HEK293 (cell line): ENCODE measurements around the gene CPA2.

ENCODE experiments used
- KLF9 ChIP-seq: fragments of 450-650 bp; formaldehyde crosslinking; IDR thresholded peaks from 2 replicates; pipeline ENCODE4 v1.5.1; 2016; ENCODE audit warnings: missing biosample characterization, missing genetic modification characterization, low read depth
- ZFHX2 ChIP-seq: fragments of 450-650 bp; formaldehyde crosslinking; conservative IDR thresholded peaks from 2 replicates; pipeline ENCODE4 v1.5.1; 2016; ENCODE audit warnings: missing biosample characterization, missing genetic modification characterization
- ZNF211 ChIP-seq: fragments of 450-650 bp; formaldehyde crosslinking; IDR thresholded peaks from 2 replicates; pipeline ENCODE4 v1.5.1; 2016; ENCODE audit warnings: low read depth, missing biosample characterization, missing genetic modification characterization
- ZNF292 ChIP-seq: fragments of 450-650 bp; formaldehyde crosslinking; IDR thresholded peaks from 2 replicates; pipeline ENCODE4 v1.5.1; 2016; ENCODE audit warnings: low read depth, missing biosample characterization, missing genetic modification characterization, borderline replicate concordance
- ZNF48 ChIP-seq: fragments of 450-650 bp; formaldehyde crosslinking; IDR thresholded peaks from 2 replicates; pipeline ENCODE4 v1.5.1; 2016; ENCODE audit warnings: missing biosample characterization, missing genetic modification characterization
- ZNF549 ChIP-seq: fragments of 450-650 bp; IDR thresholded peaks from 2 replicates; pipeline ENCODE4 v1.5.1; 2018; ENCODE audit warnings: missing biosample characterization, missing genetic modification characterization, mild to moderate bottlenecking, inconsistent platforms, moderate library complexity
- TF ChIP-seq, protein P1 (sequence below): fragments of 450-650 bp; formaldehyde crosslinking; IDR thresholded peaks from 2 replicates; pipeline ENCODE4 v1.5.1; 2016; ENCODE audit warnings: missing biosample characterization, missing genetic modification characterization
- TF ChIP-seq, protein P2 (sequence below): fragments of 450-650 bp; formaldehyde crosslinking; IDR thresholded peaks from 2 replicates; pipeline ENCODE4 v1.5.1; 2016; ENCODE audit warnings: missing biosample characterization, missing genetic modification characterization
- TF ChIP-seq, protein P3 (sequence below): fragments of 450-650 bp; formaldehyde crosslinking; IDR thresholded peaks from 2 replicates; pipeline ENCODE4 v1.5.1; 2017; ENCODE audit warnings: missing biosample characterization, mild to moderate bottlenecking, missing genetic modification characterization, moderate library complexity

- TF ChIP-seq, protein P1, sequence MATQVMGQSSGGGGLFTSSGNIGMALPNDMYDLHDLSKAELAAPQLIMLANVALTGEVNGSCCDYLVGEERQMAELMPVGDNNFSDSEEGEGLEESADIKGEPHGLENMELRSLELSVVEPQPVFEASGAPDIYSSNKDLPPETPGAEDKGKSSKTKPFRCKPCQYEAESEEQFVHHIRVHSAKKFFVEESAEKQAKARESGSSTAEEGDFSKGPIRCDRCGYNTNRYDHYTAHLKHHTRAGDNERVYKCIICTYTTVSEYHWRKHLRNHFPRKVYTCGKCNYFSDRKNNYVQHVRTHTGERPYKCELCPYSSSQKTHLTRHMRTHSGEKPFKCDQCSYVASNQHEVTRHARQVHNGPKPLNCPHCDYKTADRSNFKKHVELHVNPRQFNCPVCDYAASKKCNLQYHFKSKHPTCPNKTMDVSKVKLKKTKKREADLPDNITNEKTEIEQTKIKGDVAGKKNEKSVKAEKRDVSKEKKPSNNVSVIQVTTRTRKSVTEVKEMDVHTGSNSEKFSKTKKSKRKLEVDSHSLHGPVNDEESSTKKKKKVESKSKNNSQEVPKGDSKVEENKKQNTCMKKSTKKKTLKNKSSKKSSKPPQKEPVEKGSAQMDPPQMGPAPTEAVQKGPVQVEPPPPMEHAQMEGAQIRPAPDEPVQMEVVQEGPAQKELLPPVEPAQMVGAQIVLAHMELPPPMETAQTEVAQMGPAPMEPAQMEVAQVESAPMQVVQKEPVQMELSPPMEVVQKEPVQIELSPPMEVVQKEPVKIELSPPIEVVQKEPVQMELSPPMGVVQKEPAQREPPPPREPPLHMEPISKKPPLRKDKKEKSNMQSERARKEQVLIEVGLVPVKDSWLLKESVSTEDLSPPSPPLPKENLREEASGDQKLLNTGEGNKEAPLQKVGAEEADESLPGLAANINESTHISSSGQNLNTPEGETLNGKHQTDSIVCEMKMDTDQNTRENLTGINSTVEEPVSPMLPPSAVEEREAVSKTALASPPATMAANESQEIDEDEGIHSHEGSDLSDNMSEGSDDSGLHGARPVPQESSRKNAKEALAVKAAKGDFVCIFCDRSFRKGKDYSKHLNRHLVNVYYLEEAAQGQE = no peak
- TF ChIP-seq ZNF48 (tag by site-specific recombination) (no peak), ZFHX2 (tag by site-specific recombination) (no peak), ZNF211 (tag by site-specific recombination) (no peak), ZNF549 (tag by site-specific recombination) (no peak), KLF9 (tag by site-specific recombination) (no peak), ZNF292 (tag by site-specific recombination) (no peak)
- TF ChIP-seq, protein P2, sequence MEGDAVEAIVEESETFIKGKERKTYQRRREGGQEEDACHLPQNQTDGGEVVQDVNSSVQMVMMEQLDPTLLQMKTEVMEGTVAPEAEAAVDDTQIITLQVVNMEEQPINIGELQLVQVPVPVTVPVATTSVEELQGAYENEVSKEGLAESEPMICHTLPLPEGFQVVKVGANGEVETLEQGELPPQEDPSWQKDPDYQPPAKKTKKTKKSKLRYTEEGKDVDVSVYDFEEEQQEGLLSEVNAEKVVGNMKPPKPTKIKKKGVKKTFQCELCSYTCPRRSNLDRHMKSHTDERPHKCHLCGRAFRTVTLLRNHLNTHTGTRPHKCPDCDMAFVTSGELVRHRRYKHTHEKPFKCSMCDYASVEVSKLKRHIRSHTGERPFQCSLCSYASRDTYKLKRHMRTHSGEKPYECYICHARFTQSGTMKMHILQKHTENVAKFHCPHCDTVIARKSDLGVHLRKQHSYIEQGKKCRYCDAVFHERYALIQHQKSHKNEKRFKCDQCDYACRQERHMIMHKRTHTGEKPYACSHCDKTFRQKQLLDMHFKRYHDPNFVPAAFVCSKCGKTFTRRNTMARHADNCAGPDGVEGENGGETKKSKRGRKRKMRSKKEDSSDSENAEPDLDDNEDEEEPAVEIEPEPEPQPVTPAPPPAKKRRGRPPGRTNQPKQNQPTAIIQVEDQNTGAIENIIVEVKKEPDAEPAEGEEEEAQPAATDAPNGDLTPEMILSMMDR (tag by site-specific recombination) = no peak
- TF ChIP-seq, protein P3, sequence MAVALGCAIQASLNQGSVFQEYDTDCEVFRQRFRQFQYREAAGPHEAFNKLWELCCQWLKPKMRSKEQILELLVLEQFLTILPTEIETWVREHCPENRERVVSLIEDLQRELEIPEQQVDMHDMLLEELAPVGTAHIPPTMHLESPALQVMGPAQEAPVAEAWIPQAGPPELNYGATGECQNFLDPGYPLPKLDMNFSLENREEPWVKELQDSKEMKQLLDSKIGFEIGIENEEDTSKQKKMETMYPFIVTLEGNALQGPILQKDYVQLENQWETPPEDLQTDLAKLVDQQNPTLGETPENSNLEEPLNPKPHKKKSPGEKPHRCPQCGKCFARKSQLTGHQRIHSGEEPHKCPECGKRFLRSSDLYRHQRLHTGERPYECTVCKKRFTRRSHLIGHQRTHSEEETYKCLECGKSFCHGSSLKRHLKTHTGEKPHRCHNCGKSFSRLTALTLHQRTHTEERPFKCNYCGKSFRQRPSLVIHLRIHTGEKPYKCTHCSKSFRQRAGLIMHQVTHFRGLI (tag by site-specific recombination) = no peak
Observed at GRCh38 chr7:130270947-130271800, 4.5 kb downstream of the CPA2 start.
